Coronary artery (tissue), 2 donors: ENCODE data around the gene ACSL3.
"Not testable (repeated sequence)": the region's sequence is repeated elsewhere in the genome, so short reads cannot be mapped to it uniquely, and the experiment has no call there.

Source experiments
- DNase-seq: peaks from one replicate; pipeline ENCODE4 v3.0.0-alpha.2; 2017; ENCODE audit warnings: low spot score
- H3K27ac ChIP-seq, 2 donors: fragments of 200-600 bp; sonication (generic); one replicate each; pipeline ENCODE4 v1.5.1; 2016 to 2019
- H3K4me3 ChIP-seq: fragments of 200-600 bp; sonication (generic); 2 replicates; pipeline ENCODE4 v1.5.1; 2016; ENCODE audit warnings: mild to moderate bottlenecking, moderate library complexity
- CTCF ChIP-seq: fragments of 200-600 bp; sonication (generic); IDR thresholded peaks from one replicate; pipeline ENCODE4 v1.5.1; 2019; ENCODE audit warnings: antibody characterized with exemption

ACSL3 gene

GRCh38 chr2:222912776-222913175, 51.9 kb downstream of the ACSL3 start:
- DNase-seq = no peak
- Histone ChIP-seq H3K27ac (no peak overlapping the region), H3K4me3 (no peak overlapping the region)
- no peak for TF ChIP-seq CTCF

- Histone ChIP-seq H3K27ac (no peak overlapping the region), H3K4me3 (no peak overlapping the region)
- peak; percentile 37 for TF ChIP-seq CTCF
- no peak for DNase-seq
These were observed 54.5 kb downstream of the ACSL3 start for GRCh38 chr2:222915092-222915957.

GRCh38 chr2:222916229-222917197, 55.7 kb downstream of the ACSL3 start:
- no peak for TF ChIP-seq CTCF
- Histone ChIP-seq H3K27ac (no peak overlapping the region), H3K4me3 (no peak overlapping the region)
- DNase-seq = no peak

DNA sequence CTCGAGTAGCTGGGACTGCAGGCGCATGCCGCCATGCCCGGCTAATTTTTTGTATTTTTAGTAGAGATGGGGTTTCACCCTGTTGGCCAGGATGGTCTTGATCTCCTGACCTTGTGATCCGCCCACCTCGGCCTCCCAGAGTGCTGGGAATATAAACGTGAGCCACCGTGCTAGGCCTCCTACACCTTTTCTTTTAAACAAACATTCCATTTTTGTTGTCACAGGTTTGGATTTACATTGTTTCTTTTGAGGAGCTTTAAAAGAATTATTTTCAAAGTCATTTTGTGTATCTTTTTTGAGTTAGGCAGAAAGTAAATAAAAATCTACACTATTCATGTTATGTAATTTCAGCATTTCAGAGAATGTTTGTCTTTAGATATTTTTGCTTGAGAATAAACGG, 56.4 kb downstream of the ACSL3 start:
- H3K4me3 ChIP-seq = not testable (repeated sequence)

DNA sequence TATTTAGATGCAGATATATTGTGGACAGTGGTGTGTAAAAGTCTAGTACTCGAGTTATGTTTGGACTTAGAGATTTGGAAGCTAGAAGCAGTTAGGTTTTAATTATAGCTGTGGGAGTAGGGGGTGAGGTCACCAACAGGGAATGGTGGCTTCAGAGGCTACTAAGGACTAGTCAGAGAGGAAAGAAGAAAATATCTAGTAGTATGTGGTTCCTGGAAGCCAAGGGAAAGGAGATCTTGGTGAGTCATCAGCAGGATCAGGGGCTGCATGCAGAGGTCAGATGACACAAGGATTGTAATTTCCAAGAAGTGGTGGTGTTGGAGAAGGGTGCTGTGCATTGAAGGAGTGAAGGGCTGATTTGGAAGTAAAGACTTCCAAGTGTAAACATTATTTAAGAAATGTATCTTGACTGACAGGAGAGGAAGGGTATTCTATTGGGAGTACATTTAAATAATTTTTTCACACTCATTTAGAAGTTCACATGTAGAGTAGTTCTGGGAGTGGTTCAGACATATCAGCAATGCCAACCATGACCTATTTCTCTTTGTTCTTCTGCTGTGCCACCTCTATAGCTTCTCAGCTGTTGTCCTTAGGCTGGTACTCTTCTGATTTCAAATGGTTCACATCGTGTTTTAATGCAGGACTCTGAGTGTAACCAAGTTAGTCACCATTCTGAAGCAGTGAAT, 59.1 kb downstream of the ACSL3 start:
- no peak for DNase-seq
- Histone ChIP-seq H3K27ac (no peak overlapping the region), H3K4me3 (no peak overlapping the region)
- TF ChIP-seq CTCF = no peak

More for the DNA sequence above, 56.4 kb downstream of the ACSL3 start:
- DNase-seq, H3K27ac ChIP-seq: not testable (repeated sequence)

GRCh38 chr2:222920657-222921186, 59.9 kb downstream of the ACSL3 start:
- no peak overlapping the region for H3K27ac ChIP-seq

More at GRCh38 chr2:222920657-222921186, 59.9 kb downstream of the ACSL3 start:
- no peak overlapping the region for H3K4me3 ChIP-seq
- no peak for DNase-seq
- no peak for TF ChIP-seq CTCF
